ENCODE data around the gene MLC1.

The MLC1 gene

GRCh38 chr22:50032941-50033601 is 52.2 kb downstream of the MLC1 start:
- Histone ChIP-seq H3K4me1 (ENCODE audit: control insufficient read depth, insufficient read depth, low read length) (no peaks in the 10 kb centered on the region), H3K27me3 (ENCODE audit: control insufficient read depth, insufficient read depth, low read length) (peaks cover 30% of the 10 kb centered on the region)

GRCh38 chr22:50032109-50032871 is 52.9 kb downstream of the MLC1 start:
- no peaks in the 10 kb centered on the region for H3K9me3 ChIP-seq (ENCODE audit: control insufficient read depth, insufficient read depth, low read depth, low read length)
- H3K4me1 ChIP-seq (ENCODE audit: control insufficient read depth, insufficient read depth, low read length), result no peaks in the 10 kb centered on the region
- no peak overlapping the region for H3K9ac ChIP-seq (ENCODE audit: low read length)
- H3K27ac ChIP-seq (ENCODE audit: low read depth, low read length), result no peak overlapping the region
- H3K27me3 ChIP-seq (ENCODE audit: control insufficient read depth, insufficient read depth, low read length), result peaks cover 37% of the 10 kb centered on the region
- H3K4me3 ChIP-seq (ENCODE audit: low read depth, low read length), result no peak overlapping the region
- H3K36me3 ChIP-seq (ENCODE audit: control insufficient read depth, insufficient read depth, low read length), result no peaks in the 10 kb centered on the region

More at GRCh38 chr22:50032941-50033601, 52.2 kb downstream of the MLC1 start:
- Histone ChIP-seq H3K9ac (ENCODE audit: low read length) (no peak overlapping the region), H3K36me3 (ENCODE audit: control insufficient read depth, insufficient read depth, low read length) (no peaks in the 10 kb centered on the region), H3K27ac (ENCODE audit: low read depth, low read length) (no peak overlapping the region), H3K4me3 (ENCODE audit: low read depth, low read length) (no peak overlapping the region), H3K9me3 (ENCODE audit: control insufficient read depth, insufficient read depth, low read depth, low read length) (no peaks in the 10 kb centered on the region)

GRCh38 chr22:50031189-50032091 is 53.8 kb downstream of the MLC1 start:
- H3K9me3 ChIP-seq (ENCODE audit: control insufficient read depth, insufficient read depth, low read depth, low read length), result no peaks in the 10 kb centered on the region
- H3K36me3 ChIP-seq (ENCODE audit: control insufficient read depth, insufficient read depth, low read length), result no peaks in the 10 kb centered on the region
- no peaks in the 10 kb centered on the region for H3K4me1 ChIP-seq (ENCODE audit: control insufficient read depth, insufficient read depth, low read length)
- H3K27ac ChIP-seq (ENCODE audit: low read depth, low read length), result no peak overlapping the region
- H3K27me3 ChIP-seq (ENCODE audit: control insufficient read depth, insufficient read depth, low read length), result peaks cover 37% of the 10 kb centered on the region
- no peak overlapping the region for H3K4me3 ChIP-seq (ENCODE audit: low read depth, low read length)
- H3K9ac ChIP-seq (ENCODE audit: low read length), result no peak overlapping the region

GRCh38 chr22:50030297-50031188 is 54.7 kb downstream of the MLC1 start:
- no peaks in the 10 kb centered on the region for H3K9me3 ChIP-seq (ENCODE audit: control insufficient read depth, insufficient read depth, low read depth, low read length)
- peaks cover 42% of the 10 kb centered on the region for H3K27me3 ChIP-seq (ENCODE audit: control insufficient read depth, insufficient read depth, low read length)
- peak overlapping the region; percentile 10; the same call in 1 of the 2 replicates for H3K4me3 ChIP-seq (ENCODE audit: low read depth, low read length)
- H3K27ac ChIP-seq (ENCODE audit: low read depth, low read length), result no peak overlapping the region
- no peaks in the 10 kb centered on the region for H3K36me3 ChIP-seq (ENCODE audit: control insufficient read depth, insufficient read depth, low read length)
- no peak overlapping the region for H3K9ac ChIP-seq (ENCODE audit: low read length)
- no peaks in the 10 kb centered on the region for H3K4me1 ChIP-seq (ENCODE audit: control insufficient read depth, insufficient read depth, low read length)

- H3K4me1 ChIP-seq (ENCODE audit: control insufficient read depth, insufficient read depth, low read length), result no peaks in the 10 kb centered on the region
- no peaks in the 10 kb centered on the region for H3K36me3 ChIP-seq (ENCODE audit: control insufficient read depth, insufficient read depth, low read length)
- H3K27ac ChIP-seq (ENCODE audit: low read depth, low read length), result no peak overlapping the region
- H3K4me3 ChIP-seq (ENCODE audit: low read depth, low read length), result no peak overlapping the region
- H3K9me3 ChIP-seq (ENCODE audit: control insufficient read depth, insufficient read depth, low read depth, low read length), result no peaks in the 10 kb centered on the region
- H3K27me3 ChIP-seq (ENCODE audit: control insufficient read depth, insufficient read depth, low read length), result peaks cover 46% of the 10 kb centered on the region
- H3K9ac ChIP-seq (ENCODE audit: low read length), result no peak overlapping the region
These were observed 57.3 kb downstream of the MLC1 start for GRCh38 chr22:50027639-50028537.

GRCh38 chr22:50025993-50026392 is 59.2 kb downstream of the MLC1 start:
- H3K36me3 ChIP-seq (ENCODE audit: control insufficient read depth, insufficient read depth, low read length), result no peaks in the 10 kb centered on the region
- H3K9me3 ChIP-seq (ENCODE audit: control insufficient read depth, insufficient read depth, low read depth, low read length), result peaks cover 4% of the 10 kb centered on the region; the same call in 1 of the 2 replicates
- no peak overlapping the region for H3K9ac ChIP-seq (ENCODE audit: low read length)
- H3K27me3 ChIP-seq (ENCODE audit: control insufficient read depth, insufficient read depth, low read length), result peaks cover 41% of the 10 kb centered on the region
- no peaks in the 10 kb centered on the region for H3K4me1 ChIP-seq (ENCODE audit: control insufficient read depth, insufficient read depth, low read length)
- H3K4me3 ChIP-seq (ENCODE audit: low read depth, low read length), result no peak overlapping the region
- no peak overlapping the region for H3K27ac ChIP-seq (ENCODE audit: low read depth, low read length)

- Histone ChIP-seq H3K27me3 (ENCODE audit: control insufficient read depth, insufficient read depth, low read length) (peaks cover 38% of the 10 kb centered on the region), H3K9ac (ENCODE audit: low read length) (no peak overlapping the region), H3K4me3 (ENCODE audit: low read depth, low read length) (no peak overlapping the region), H3K36me3 (ENCODE audit: control insufficient read depth, insufficient read depth, low read length) (no peaks in the 10 kb centered on the region), H3K9me3 (ENCODE audit: control insufficient read depth, insufficient read depth, low read depth, low read length) (peaks cover 19% of the 10 kb centered on the region), H3K4me1 (ENCODE audit: control insufficient read depth, insufficient read depth, low read length) (no peaks in the 10 kb centered on the region), H3K27ac (ENCODE audit: low read depth, low read length) (no peak overlapping the region)
These were observed 62.9 kb downstream of the MLC1 start for GRCh38 chr22:50022171-50022819.

GRCh38 chr22:50020606-50021005 is 64.6 kb downstream of the MLC1 start:
- no peak overlapping the region for H3K9ac ChIP-seq (ENCODE audit: low read length)
- no peak overlapping the region for H3K27ac ChIP-seq (ENCODE audit: low read depth, low read length)
- H3K36me3 ChIP-seq (ENCODE audit: control insufficient read depth, insufficient read depth, low read length), result no peaks in the 10 kb centered on the region
- H3K27me3 ChIP-seq (ENCODE audit: control insufficient read depth, insufficient read depth, low read length), result peaks cover 51% of the 10 kb centered on the region
- H3K4me1 ChIP-seq (ENCODE audit: control insufficient read depth, insufficient read depth, low read length), result no peaks in the 10 kb centered on the region
- H3K4me3 ChIP-seq (ENCODE audit: low read depth, low read length), result no peak overlapping the region
- peaks cover 19% of the 10 kb centered on the region for H3K9me3 ChIP-seq (ENCODE audit: control insufficient read depth, insufficient read depth, low read depth, low read length)

GRCh38 chr22:50019316-50019715 is 65.9 kb downstream of the MLC1 start:
- H3K27me3 ChIP-seq (ENCODE audit: control insufficient read depth, insufficient read depth, low read length), result peaks cover 61% of the 10 kb centered on the region
- no peaks in the 10 kb centered on the region for H3K36me3 ChIP-seq (ENCODE audit: control insufficient read depth, insufficient read depth, low read length)
- no peak overlapping the region for H3K4me3 ChIP-seq (ENCODE audit: low read depth, low read length)
- no peak overlapping the region for H3K9ac ChIP-seq (ENCODE audit: low read length)
- no peaks in the 10 kb centered on the region for H3K4me1 ChIP-seq (ENCODE audit: control insufficient read depth, insufficient read depth, low read length)
- H3K9me3 ChIP-seq (ENCODE audit: control insufficient read depth, insufficient read depth, low read depth, low read length), result peaks cover 19% of the 10 kb centered on the region
- H3K27ac ChIP-seq (ENCODE audit: low read depth, low read length), result no peak overlapping the region

Data from HUES6 (cell line).